Breast epithelium (tissue), 4 donors: ENCODE measurements around the gene GPHB5. TPM values are rescaled to one million over a fixed set of nuclear protein-coding genes. Genes with fewer than 3 reads are reported as not detected.

Source experiments
- DNase-seq, 2 donors: peaks; one replicate each; pipeline ENCODE4 v3.0.0-alpha.2; 2019; ENCODE audit warnings: low spot score in 2 of 2
- H3K27ac ChIP-seq, 2 donors: fragments of 200-600 bp; sonication (generic) in 1 of 2; one replicate each; pipeline ENCODE4 v1.5.1; 2016 to 2019; ENCODE audit warnings: mild to moderate bottlenecking in 1 of 2
- H3K27me3 ChIP-seq, 2 donors: fragments of 200-600 bp; sonication (generic) in 1 of 2; one replicate each; pipeline versions ENCODE4 v1.5.1 to v1.6.0; 2017 to 2019; ENCODE audit warnings: control low read depth in 1 of 2, mild to moderate bottlenecking in 1 of 2
- H3K36me3 ChIP-seq: fragments of 200-600 bp; one replicate; pipeline ENCODE4 v1.5.1; 2019
- H3K4me1 ChIP-seq, 2 donors: fragments of 200-600 bp; sonication (generic); one replicate each; pipeline ENCODE4 v1.5.1; 2016 to 2019; ENCODE audit warnings: control low read depth in 1 of 2
- H3K4me3 ChIP-seq, 3 donors: fragments of 200-600 bp; sonication (generic); 1 replicate in 2 of 3; 2 replicates in 1 of 3; pipeline ENCODE4 v1.5.1; 2016 to 2019; ENCODE audit warnings: mild to moderate bottlenecking in 3 of 3, moderate library complexity in 2 of 3
- H3K9me3 ChIP-seq, 2 donors: fragments of 200-600 bp; sonication (generic) in 1 of 2; one replicate each; pipeline ENCODE4 v1.5.1; 2016 to 2019; ENCODE audit warnings: control low read depth in 1 of 2
- POLR2A ChIP-seq: fragments of 450-650 bp; IDR thresholded peaks from one replicate; pipeline ENCODE4 v1.6.1; 2016; ENCODE audit warnings: antibody characterized with exemption, mild to moderate bottlenecking, moderate library complexity
- POLR2AphosphoS5 ChIP-seq, 3 donors: sonication (generic); formaldehyde crosslinking; IDR thresholded peaks; one replicate each; pipeline ENCODE4 v1.6.1; 2017; ENCODE audit warnings: antibody characterized with exemption in 3 of 3
- intact Hi-C: fragments of 100-400 bp; cut with DNase I; formaldehyde crosslinking; loops from one replicate; pipeline ENCODE4 v1.15.1; 2023; ENCODE audit warnings: low total_unique reads
- total RNA-seq, 3 donors: library from RNA; depleted of rRNA; stranded (reverse); fragments of >200 nt; gene quantifications; one replicate each; pipeline ENCODE4 v1.1.0, GENCODE V29; 2016
- TF ChIP-seq, protein P1 (sequence below), 3 donors: fragments of 450-650 bp; IDR thresholded peaks; one replicate each; pipeline ENCODE4 v1.5.1; 2016 to 2017; ENCODE audit warnings: antibody characterized with exemption in 3 of 3, mild to moderate bottlenecking in 3 of 3, moderate library complexity in 3 of 3

The GPHB5 gene, protein sequence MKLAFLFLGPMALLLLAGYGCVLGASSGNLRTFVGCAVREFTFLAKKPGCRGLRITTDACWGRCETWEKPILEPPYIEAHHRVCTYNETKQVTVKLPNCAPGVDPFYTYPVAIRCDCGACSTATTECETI
- not detected for total RNA-seq

DNA sequence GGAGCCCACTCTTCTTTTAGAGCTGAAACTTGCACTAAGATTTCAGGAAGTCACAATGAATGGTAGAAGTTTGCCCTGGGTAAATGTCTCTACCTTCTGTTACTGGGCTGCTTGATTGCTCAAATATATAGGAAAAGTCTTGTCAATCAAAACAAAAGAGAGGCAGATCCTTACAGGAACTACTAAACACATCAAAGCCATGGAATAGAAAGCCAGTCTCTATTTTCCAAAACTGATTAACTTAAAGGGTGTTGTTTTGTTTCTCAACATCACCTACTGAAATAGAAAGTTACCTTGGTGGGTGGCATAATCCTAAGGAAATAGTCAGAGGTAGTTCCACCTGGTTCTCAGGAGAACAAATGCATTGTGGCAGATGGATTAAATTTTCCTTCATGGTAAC lies at the start of gene GPHB5:
GPHB5 (minus strand) TSS at position 101 of the 400 bp plus-strand sequence. CDS start 1,086 bp downstream, outside the sequence.
- Histone ChIP-seq H3K4me3 (no peak within 1 kb of the TSS), H3K27me3 (no peaks in the 10 kb centered on the region), H3K36me3 (no peaks in the 10 kb centered on the region), H3K4me1 (no peaks in the 10 kb centered on the region), H3K9me3 (no peaks in the 10 kb centered on the region), H3K27ac (no peak within 1 kb of the TSS)
- TF ChIP-seq, protein P1, sequence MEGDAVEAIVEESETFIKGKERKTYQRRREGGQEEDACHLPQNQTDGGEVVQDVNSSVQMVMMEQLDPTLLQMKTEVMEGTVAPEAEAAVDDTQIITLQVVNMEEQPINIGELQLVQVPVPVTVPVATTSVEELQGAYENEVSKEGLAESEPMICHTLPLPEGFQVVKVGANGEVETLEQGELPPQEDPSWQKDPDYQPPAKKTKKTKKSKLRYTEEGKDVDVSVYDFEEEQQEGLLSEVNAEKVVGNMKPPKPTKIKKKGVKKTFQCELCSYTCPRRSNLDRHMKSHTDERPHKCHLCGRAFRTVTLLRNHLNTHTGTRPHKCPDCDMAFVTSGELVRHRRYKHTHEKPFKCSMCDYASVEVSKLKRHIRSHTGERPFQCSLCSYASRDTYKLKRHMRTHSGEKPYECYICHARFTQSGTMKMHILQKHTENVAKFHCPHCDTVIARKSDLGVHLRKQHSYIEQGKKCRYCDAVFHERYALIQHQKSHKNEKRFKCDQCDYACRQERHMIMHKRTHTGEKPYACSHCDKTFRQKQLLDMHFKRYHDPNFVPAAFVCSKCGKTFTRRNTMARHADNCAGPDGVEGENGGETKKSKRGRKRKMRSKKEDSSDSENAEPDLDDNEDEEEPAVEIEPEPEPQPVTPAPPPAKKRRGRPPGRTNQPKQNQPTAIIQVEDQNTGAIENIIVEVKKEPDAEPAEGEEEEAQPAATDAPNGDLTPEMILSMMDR (IDR thresholded peaks at IDR 0.05), result no peak
- TF ChIP-seq POLR2AphosphoS5 (IDR thresholded peaks at IDR 0.05) (no peak), POLR2A (no peak)
- intact Hi-C loops, result no loop called here
- DNase-seq, result no peak

DNA sequence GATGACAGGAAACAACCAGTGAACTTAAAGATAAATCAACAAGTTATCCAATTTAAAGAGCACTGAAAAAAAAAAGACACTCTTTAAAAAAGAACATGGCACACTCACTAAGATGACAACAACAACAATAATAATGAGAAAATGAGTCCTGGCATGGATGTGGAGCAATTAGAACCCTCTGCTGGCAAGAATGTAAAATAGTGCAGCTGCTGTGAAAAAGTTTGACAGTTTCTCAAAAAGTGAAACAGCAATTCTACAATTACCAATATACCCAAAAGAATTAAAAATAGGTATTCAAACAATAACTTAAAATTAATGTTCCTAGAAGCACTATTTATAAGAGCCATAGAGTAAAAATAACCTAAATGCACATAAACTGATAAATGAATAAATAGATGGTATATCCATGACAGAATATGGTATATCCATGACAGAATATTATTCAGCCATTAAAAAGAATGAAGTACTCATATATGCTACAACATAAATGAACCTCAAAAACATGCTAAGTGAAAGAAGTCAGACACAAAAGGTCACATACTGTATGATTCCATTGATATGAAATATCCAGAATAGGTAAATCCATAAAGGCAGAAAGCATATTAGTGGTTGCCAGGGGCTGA lies 49.1 kb upstream of the GPHB5 start:
- TF ChIP-seq, protein P1 (IDR thresholded peaks at IDR 0.05), result no peak
- no peak for TF ChIP-seq POLR2AphosphoS5 (IDR thresholded peaks at IDR 0.05)
- TF ChIP-seq POLR2A, result no peak
- Histone ChIP-seq H3K4me1 (no peaks in the 10 kb centered on the region), H3K36me3 (no peaks in the 10 kb centered on the region), H3K9me3 (peaks cover 0 to 20% of the 10 kb centered on the region in 2 donors), H3K27ac (no peak overlapping the region), H3K27me3 (no peaks in the 10 kb centered on the region), H3K4me3 (no peak overlapping the region)
- DNase-seq, result no peak
- intact Hi-C loops, result no loop called here

DNA sequence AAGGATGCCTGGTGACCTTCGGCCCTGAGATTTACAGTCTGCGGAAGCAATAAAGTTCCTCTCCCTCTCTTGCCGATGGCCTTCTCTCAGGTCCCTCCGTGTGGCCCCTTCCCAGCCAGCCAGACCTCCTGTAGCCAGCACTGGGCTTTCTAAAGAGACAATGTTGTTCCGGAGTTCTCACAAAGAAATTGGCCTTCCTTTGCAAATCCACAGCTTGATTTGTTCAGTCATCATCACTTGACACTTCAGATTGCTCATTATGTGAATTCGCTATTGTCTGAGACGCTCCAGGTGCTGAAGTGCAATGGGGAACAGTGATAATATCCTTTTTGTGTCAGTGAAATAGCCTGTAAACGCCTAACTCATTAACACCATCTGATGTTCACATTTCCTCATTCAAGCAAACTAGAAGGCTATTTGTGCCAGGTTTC lies 43.7 kb upstream of the GPHB5 start:
- no peaks in the 10 kb centered on the region for H3K27me3 ChIP-seq
- no peak for TF ChIP-seq POLR2AphosphoS5 (IDR thresholded peaks at IDR 0.05)
- TF ChIP-seq POLR2A, result no peak
- TF ChIP-seq, protein P1 (IDR thresholded peaks at IDR 0.05), result no peak
- H3K4me3 ChIP-seq, result no peak overlapping the region
- no peaks in the 10 kb centered on the region for H3K36me3 ChIP-seq
- no peaks in the 10 kb centered on the region for H3K4me1 ChIP-seq
- H3K27ac ChIP-seq, result no peak overlapping the region
- H3K9me3 ChIP-seq, result peaks cover 0 to 13% of the 10 kb centered on the region in 2 donors
- intact Hi-C loops, result no loop called here
- DNase-seq, result no peak

DNA sequence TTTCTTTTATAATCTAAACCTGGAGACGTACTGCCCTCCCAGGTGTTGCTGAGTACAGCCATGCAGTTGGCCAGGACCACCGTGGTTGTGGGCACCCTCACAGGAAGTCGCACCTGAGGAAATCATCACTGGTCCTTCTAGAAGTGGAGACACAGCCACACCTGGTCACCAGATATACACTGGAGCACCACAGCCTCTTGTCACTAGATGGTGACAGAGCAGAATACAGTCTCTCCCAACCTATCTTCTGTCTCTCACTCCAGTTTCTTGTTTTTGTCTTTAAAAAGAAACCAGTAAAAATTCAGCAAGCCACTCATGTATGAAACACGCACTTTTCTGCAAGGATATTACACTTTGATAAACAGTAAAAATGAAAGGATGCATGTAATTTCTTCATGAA lies 43.1 kb upstream of the GPHB5 start:
- TF ChIP-seq POLR2AphosphoS5 (IDR thresholded peaks at IDR 0.05) (no peak), POLR2A (no peak)
- TF ChIP-seq, protein P1 (IDR thresholded peaks at IDR 0.05), result no peak
- intact Hi-C loops, result no loop called here
- Histone ChIP-seq H3K27ac (no peak overlapping the region), H3K4me1 (no peaks in the 10 kb centered on the region), H3K27me3 (no peaks in the 10 kb centered on the region), H3K4me3 (no peak overlapping the region), H3K9me3 (peaks cover 0 to 13% of the 10 kb centered on the region in 2 donors), H3K36me3 (no peaks in the 10 kb centered on the region)
- DNase-seq, result no peak

DNA sequence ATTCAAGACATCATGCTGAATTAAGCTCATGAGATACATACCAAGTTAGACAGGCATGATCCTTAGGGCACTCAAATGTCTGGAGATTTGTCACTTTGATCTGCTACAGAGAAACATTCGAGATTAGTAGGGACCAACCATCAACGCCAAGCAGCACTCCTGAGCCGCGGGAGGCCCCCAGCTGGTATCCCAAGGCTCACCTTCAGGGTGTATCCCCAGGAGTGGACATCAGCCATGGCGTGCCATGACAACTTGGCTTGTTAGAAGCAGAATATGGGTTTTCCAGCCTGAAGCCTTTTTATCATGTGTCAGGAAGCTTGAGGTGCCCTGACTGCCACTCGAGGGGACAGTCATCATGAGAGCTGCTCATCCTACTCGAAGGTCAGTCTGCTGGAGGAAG lies 39.1 kb upstream of the GPHB5 start:
- Histone ChIP-seq H3K4me3 (no peak overlapping the region), H3K36me3 (no peaks in the 10 kb centered on the region), H3K27ac (no peak overlapping the region), H3K9me3 (no peaks in the 10 kb centered on the region), H3K4me1 (no peaks in the 10 kb centered on the region), H3K27me3 (no peaks in the 10 kb centered on the region)
- no peak for DNase-seq
- TF ChIP-seq POLR2AphosphoS5 (IDR thresholded peaks at IDR 0.05) (no peak), POLR2A (no peak)
- TF ChIP-seq, protein P1 (IDR thresholded peaks at IDR 0.05), result no peak
- intact Hi-C loops, result no loop called here
